Activated CD4-positive, alpha-beta memory T cell treated with anti-CD3 and anti-CD28 coated beads, Interleukin-2, amount 10 ng/mL, durations not matched to agents 7 days and 5 days (primary cell): Measurements from ENCODE around the gene NTNG1. TPM values are rescaled to one million over a fixed set of nuclear protein-coding genes. Genes with fewer than 3 reads are reported as not detected.

Source experiments
- CTCF ChIA-PET: fragments of 350-600 bp; sonication (Branson Sonifier 250); formaldehyde crosslinking; loops from one replicate; lab custom pipeline; 2021; ENCODE audit warnings: antibody characterized with exemption, inconsistent platforms; lab: Charles Lee
- POLR2A ChIA-PET: fragments of 350-600 bp; sonication (Branson Sonifier 250); formaldehyde crosslinking; loops from one replicate; lab custom pipeline; 2021; ENCODE audit warnings: antibody characterized with exemption; lab: Charles Lee
- DNase-seq: peaks from one replicate; pipeline ENCODE4 v3.0.0-alpha.2; 2020
- H3K27ac Mint-ChIP-seq: one replicate; pipeline ENCODE4 v1.8.0; 2021; ENCODE audit warnings: mild to moderate bottlenecking, mixed read lengths
- H3K27me3 Mint-ChIP-seq: one replicate; pipeline ENCODE4 v1.8.0; 2021; ENCODE audit warnings: mixed read lengths
- H3K36me3 Mint-ChIP-seq: one replicate; pipeline ENCODE4 v1.8.0; 2021; ENCODE audit warnings: low read depth, mixed read lengths
- H3K4me1 Mint-ChIP-seq: one replicate; pipeline ENCODE4 v1.8.0; 2021; ENCODE audit warnings: mixed read lengths
- H3K4me3 Mint-ChIP-seq: one replicate; pipeline ENCODE4 v1.8.0; 2021; ENCODE audit warnings: mild to moderate bottlenecking, mixed read lengths
- H3K9me3 Mint-ChIP-seq: one replicate; pipeline ENCODE4 v1.8.0; 2021; ENCODE audit warnings: mixed read lengths
- total RNA-seq, 2 experiments: library from RNA; stranded (reverse); gene quantifications; one replicate each; pipeline ENCODE4 v1.2.3, GENCODE V29; 2021

The NTNG1 gene
- total RNA-seq, 2 experiments from 2014 or later = not detected

DNA sequence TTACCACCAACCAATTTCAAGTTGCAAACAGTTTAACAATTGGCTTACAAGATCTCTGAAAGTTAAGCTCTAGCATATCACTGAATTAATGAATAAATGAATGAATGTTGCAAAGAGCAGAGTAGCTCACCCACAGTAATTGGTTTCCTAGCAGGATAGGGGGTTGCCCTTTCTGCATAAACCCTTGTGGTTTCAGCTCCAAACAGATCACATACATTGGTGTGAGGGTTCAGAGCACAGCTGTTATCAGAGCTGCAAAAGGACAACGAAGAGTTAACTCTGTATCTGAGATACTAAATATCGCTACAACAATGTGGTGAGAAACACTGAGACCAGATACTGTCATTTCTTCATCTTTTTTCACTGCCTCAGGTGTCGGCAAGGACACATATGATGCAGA lies 46.6 kb downstream of the NTNG1 start:
- H3K9me3 Mint-ChIP-seq = no peaks in the 10 kb centered on the region
- DNase-seq = no peak
- ChIA-PET POLR2A (no interaction called here), CTCF (no interaction called here)
- H3K4me3 Mint-ChIP-seq = no peak overlapping the region
- no peak overlapping the region for H3K27ac Mint-ChIP-seq
- no peaks in the 10 kb centered on the region for H3K4me1 Mint-ChIP-seq
- no peaks in the 10 kb centered on the region for H3K36me3 Mint-ChIP-seq
- no peaks in the 10 kb centered on the region for H3K27me3 Mint-ChIP-seq

DNA sequence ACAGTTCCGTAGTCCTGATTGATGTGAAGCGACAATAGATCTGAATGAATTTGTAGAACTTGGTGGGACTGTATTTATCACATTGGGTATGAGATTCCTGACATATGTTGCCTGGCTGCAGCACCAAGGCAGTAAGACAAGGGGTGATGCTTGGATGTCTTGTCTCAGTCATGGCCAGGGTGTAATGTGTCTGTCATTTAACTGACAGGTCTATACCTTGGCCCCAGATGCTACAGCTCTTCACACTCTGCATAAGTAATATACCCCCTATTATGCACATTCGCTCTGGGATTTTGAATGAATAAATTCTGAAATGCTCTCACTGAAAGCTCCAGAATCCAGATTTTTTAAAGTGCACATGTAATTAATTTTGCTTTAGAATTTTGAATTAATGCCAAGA lies 47.3 kb downstream of the NTNG1 start:
- no peak for DNase-seq
- Mint-ChIP-seq H3K4me3 (no peak overlapping the region), H3K9me3 (no peaks in the 10 kb centered on the region), H3K27ac (no peak overlapping the region), H3K36me3 (no peaks in the 10 kb centered on the region), H3K4me1 (no peaks in the 10 kb centered on the region), H3K27me3 (no peaks in the 10 kb centered on the region)
- POLR2A ChIA-PET = no interaction called here
- CTCF ChIA-PET = no interaction called here

DNA sequence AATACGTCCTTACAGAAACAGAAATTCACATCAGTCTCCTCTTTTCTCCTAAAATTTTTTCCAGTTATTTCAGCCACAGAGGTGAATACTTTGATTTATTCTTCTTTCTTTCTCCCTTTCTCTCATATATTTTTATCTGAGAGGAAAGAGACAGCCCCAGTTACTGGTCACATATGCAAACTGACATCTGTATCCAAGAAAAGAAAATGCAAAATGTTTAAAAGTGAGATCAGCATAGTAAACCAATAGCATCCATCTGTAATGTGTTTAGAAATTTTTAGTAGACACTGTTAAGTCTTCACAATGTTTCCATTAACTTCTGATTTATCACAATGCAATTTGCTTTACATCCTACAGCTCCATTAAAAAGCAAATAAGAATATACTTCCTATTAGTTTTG lies 53.5 kb downstream of the NTNG1 start:
- CTCF ChIA-PET = no interaction called here
- H3K27me3 Mint-ChIP-seq = no peaks in the 10 kb centered on the region
- no peaks in the 10 kb centered on the region for H3K9me3 Mint-ChIP-seq
- no peak for DNase-seq
- H3K4me1 Mint-ChIP-seq = no peaks in the 10 kb centered on the region
- H3K27ac Mint-ChIP-seq = no peak overlapping the region
- no peak overlapping the region for H3K4me3 Mint-ChIP-seq
- POLR2A ChIA-PET = no interaction called here
- H3K36me3 Mint-ChIP-seq = no peaks in the 10 kb centered on the region

DNA sequence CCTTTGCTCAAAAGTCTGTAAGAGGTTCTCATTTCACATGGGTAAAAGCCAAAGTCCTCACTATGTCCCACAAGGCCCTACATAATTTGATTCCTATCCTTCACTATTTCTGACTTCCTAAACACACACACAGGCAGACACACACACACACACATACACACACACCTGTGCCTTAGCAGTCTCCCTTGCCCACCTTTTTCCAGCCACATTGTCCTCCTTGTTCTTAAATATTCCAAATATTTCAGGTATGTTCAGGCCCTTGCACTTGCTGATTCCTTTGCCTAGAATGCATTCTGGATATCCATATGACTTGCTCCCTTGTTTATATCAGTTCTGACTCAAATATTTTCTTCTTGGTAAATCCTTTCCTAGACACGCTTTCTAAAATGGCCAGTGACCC lies 54.6 kb downstream of the NTNG1 start:
- H3K27me3 Mint-ChIP-seq = no peaks in the 10 kb centered on the region
- no peak overlapping the region for H3K4me3 Mint-ChIP-seq
- no peaks in the 10 kb centered on the region for H3K9me3 Mint-ChIP-seq
- DNase-seq = no peak
- ChIA-PET POLR2A (no interaction called here), CTCF (no interaction called here)
- H3K27ac Mint-ChIP-seq = no peak overlapping the region
- H3K4me1 Mint-ChIP-seq = no peaks in the 10 kb centered on the region
- H3K36me3 Mint-ChIP-seq = no peaks in the 10 kb centered on the region

DNA sequence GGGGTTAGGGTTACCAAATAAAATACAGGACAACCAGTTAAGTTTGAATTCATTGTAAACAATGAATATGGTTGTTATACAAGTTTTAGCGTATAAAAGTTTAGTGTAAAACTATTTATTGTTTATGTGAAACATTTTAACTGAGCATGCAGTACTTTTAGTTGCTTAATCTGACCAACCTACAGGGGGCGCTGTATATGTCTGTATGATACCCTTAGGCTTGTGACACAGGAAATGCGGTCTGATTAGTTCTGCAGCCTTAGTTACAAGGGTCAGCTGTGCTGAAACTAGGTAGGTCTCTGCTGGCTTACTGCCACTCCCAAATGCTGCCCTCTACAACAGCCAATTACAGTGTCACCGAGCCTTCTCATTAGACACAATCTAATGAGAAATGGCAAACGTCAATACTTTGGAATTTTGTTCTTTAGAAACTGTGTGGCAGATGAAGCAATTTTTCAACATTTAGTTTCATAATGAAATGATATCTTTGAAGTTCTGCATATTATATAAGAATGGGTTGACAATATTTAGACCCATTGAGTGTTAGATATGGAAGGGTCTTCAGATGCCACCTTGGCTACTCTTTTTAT lies 56.2 kb downstream of the NTNG1 start:
- Mint-ChIP-seq H3K36me3 (no peaks in the 10 kb centered on the region), H3K27me3 (no peaks in the 10 kb centered on the region), H3K27ac (no peak overlapping the region), H3K4me1 (no peaks in the 10 kb centered on the region), H3K9me3 (peaks cover 3% of the 10 kb centered on the region), H3K4me3 (no peak overlapping the region)
- ChIA-PET POLR2A (no interaction called here), CTCF (no interaction called here)
- no peak for DNase-seq

GRCh38 chr1:107198561-107198960 lies 57.7 kb downstream of the NTNG1 start:
- Mint-ChIP-seq H3K27ac (no peak overlapping the region), H3K9me3 (peaks cover 3% of the 10 kb centered on the region), H3K27me3 (no peaks in the 10 kb centered on the region), H3K4me1 (no peaks in the 10 kb centered on the region), H3K4me3 (no peak overlapping the region), H3K36me3 (no peaks in the 10 kb centered on the region)
- ChIA-PET POLR2A (no interaction called here), CTCF (no interaction called here)
- no peak for DNase-seq

DNA sequence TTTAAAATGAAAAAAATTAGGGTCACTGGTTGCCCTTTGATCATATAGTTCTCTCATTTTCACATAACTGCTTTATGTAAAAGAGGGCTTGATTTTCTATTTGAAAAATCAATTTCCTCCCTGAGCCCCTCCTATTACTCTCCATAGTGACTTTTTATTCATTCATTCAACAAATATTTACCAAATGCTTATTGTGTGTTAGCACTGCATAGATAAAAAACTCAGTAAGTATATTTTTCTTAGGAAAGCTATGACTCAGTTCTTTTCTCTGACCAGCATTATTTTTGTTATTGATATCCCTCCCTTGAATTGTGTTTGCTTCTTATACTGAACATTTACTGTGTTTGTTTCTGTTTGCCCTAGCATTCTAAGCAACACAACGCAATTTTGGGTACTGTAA lies 59.8 kb downstream of the NTNG1 start:
- H3K27me3 Mint-ChIP-seq = no peaks in the 10 kb centered on the region
- no peak overlapping the region for H3K4me3 Mint-ChIP-seq
- no peak overlapping the region for H3K27ac Mint-ChIP-seq
- H3K9me3 Mint-ChIP-seq = peaks cover 3% of the 10 kb centered on the region
- no peak for DNase-seq
- no peaks in the 10 kb centered on the region for H3K4me1 Mint-ChIP-seq
- H3K36me3 Mint-ChIP-seq = no peaks in the 10 kb centered on the region
- ChIA-PET POLR2A (no interaction called here), CTCF (no interaction called here)

DNA sequence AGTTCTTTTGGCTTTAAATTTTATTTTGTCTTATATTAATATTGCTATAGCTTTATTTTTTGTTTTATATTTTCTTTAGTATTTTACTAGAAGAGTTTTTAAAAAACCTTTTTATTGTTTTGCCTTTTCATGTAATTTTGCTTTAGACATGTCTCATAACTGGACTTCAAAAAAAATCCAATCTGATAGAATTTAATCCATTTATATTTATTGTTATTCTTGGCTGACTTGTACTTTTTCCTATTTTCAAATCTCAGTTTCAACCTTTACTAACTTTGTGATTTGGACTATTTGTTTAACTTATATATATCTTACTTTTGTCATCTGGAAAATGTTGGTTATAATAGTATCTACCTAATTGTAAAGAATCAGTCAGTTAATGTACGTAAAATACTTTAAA lies 61.2 kb downstream of the NTNG1 start:
- Mint-ChIP-seq H3K27me3 (no peaks in the 10 kb centered on the region), H3K27ac (no peak overlapping the region), H3K4me3 (no peak overlapping the region), H3K4me1 (no peaks in the 10 kb centered on the region), H3K36me3 (no peaks in the 10 kb centered on the region), H3K9me3 (peaks cover 3% of the 10 kb centered on the region)
- ChIA-PET POLR2A (no interaction called here), CTCF (no interaction called here)
- no peak for DNase-seq

GRCh38 chr1:107213225-107213624 lies 72.4 kb downstream of the NTNG1 start:
- no peak overlapping the region for H3K27ac Mint-ChIP-seq
- H3K4me3 Mint-ChIP-seq = no peak overlapping the region
- CTCF ChIA-PET = no interaction called here
- no peak for DNase-seq
- no peaks in the 10 kb centered on the region for H3K9me3 Mint-ChIP-seq
- POLR2A ChIA-PET = no interaction called here
- no peaks in the 10 kb centered on the region for H3K4me1 Mint-ChIP-seq
- H3K36me3 Mint-ChIP-seq = no peaks in the 10 kb centered on the region
- no peaks in the 10 kb centered on the region for H3K27me3 Mint-ChIP-seq

- Mint-ChIP-seq H3K36me3 (no peaks in the 10 kb centered on the region), H3K27ac (no peak overlapping the region), H3K27me3 (no peaks in the 10 kb centered on the region), H3K9me3 (peaks cover 4% of the 10 kb centered on the region), H3K4me3 (no peak overlapping the region), H3K4me1 (no peaks in the 10 kb centered on the region)
- ChIA-PET CTCF (no interaction called here), POLR2A (no interaction called here)
- DNase-seq = no peak
Observed at GRCh38 chr1:107220036-107220435, 79.2 kb downstream of the NTNG1 start.

GRCh38 chr1:107225706-107226105 lies 84.9 kb downstream of the NTNG1 start:
- ChIA-PET POLR2A (no interaction called here), CTCF (no interaction called here)
- Mint-ChIP-seq H3K27ac (no peak overlapping the region), H3K27me3 (no peaks in the 10 kb centered on the region), H3K4me1 (no peaks in the 10 kb centered on the region), H3K9me3 (no peaks in the 10 kb centered on the region), H3K4me3 (no peak overlapping the region), H3K36me3 (no peaks in the 10 kb centered on the region)
- DNase-seq = no peak

- Mint-ChIP-seq H3K4me1 (no peaks in the 10 kb centered on the region), H3K4me3 (no peak overlapping the region), H3K27ac (no peak overlapping the region), H3K9me3 (no peaks in the 10 kb centered on the region), H3K27me3 (no peaks in the 10 kb centered on the region), H3K36me3 (no peaks in the 10 kb centered on the region)
- POLR2A ChIA-PET = no interaction called here
- DNase-seq = no peak
- CTCF ChIA-PET = no interaction called here
Observed at GRCh38 chr1:107228704-107229371, 88.0 kb downstream of the NTNG1 start.

DNA sequence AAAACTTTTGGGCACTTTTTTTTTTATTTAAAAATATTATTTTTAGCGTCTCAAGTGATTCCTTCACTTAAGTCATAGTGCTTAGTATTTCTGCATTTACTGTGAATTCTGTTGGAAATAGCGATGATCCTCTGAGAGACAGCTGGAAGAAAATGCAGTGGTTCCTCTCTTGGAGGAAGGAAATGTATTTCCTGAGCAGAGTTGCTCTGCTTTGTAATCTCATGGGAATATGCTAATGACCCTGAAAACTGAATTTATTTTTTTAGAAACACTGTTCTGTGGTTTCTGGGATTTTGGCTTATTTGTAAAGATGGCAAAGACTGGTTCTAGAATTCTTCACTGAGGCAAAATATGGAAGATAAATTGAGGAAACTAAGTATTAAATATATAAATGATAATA lies 88.9 kb downstream of the NTNG1 start:
- CTCF ChIA-PET = no interaction called here
- H3K27ac Mint-ChIP-seq = no peak overlapping the region
- H3K9me3 Mint-ChIP-seq = no peaks in the 10 kb centered on the region
- H3K36me3 Mint-ChIP-seq = no peaks in the 10 kb centered on the region
- POLR2A ChIA-PET = no interaction called here
- no peak overlapping the region for H3K4me3 Mint-ChIP-seq
- DNase-seq = no peak
- H3K4me1 Mint-ChIP-seq = no peaks in the 10 kb centered on the region
- H3K27me3 Mint-ChIP-seq = no peaks in the 10 kb centered on the region

GRCh38 chr1:107230121-107230520 lies 89.3 kb downstream of the NTNG1 start:
- no peaks in the 10 kb centered on the region for H3K27me3 Mint-ChIP-seq
- POLR2A ChIA-PET = no interaction called here

More at GRCh38 chr1:107230121-107230520, 89.3 kb downstream of the NTNG1 start:
- no peak overlapping the region for H3K27ac Mint-ChIP-seq
- no peaks in the 10 kb centered on the region for H3K9me3 Mint-ChIP-seq
- CTCF ChIA-PET = no interaction called here
- no peaks in the 10 kb centered on the region for H3K4me1 Mint-ChIP-seq
- DNase-seq = no peak
- H3K4me3 Mint-ChIP-seq = no peak overlapping the region
- H3K36me3 Mint-ChIP-seq = no peaks in the 10 kb centered on the region
